Cardiac muscle cell (in vitro differentiated cells and primary cell): ENCODE data around the gene CDK14. TPM values are rescaled to one million over a fixed set of nuclear protein-coding genes. Genes with fewer than 3 reads are reported as not detected.
"Not testable (repeated sequence)": the region's sequence is repeated elsewhere in the genome, so short reads cannot be mapped to it uniquely, and the experiment has no call there.

Source experiments
- DNase-seq, 2 donors: peaks; one replicate each; pipeline versions ENCODE4 v3.0.0 to v3.0.0-alpha.2; 2010 to 2017; ENCODE audit warnings: low read depth in 1 of 2, low spot score in 1 of 2
- H3K27ac ChIP-seq: fragments of 200-600 bp; sonication (generic); 2 replicates; pipeline ENCODE4 v1.5.1; 2016
- H3K27me3 ChIP-seq: fragments of 200-600 bp; sonication (generic); 2 replicates; pipeline ENCODE4 v1.6.0; 2016; ENCODE audit warnings: control low read depth
- H3K36me3 ChIP-seq: fragments of 200-600 bp; sonication (generic); 2 replicates; pipeline ENCODE4 v1.5.1; 2016; ENCODE audit warnings: control low read depth
- H3K4me1 ChIP-seq: fragments of 200-600 bp; sonication (generic); 2 replicates; pipeline ENCODE4 v1.8.1; 2017; ENCODE audit warnings: low read depth, mild to moderate bottlenecking, mixed run types
- H3K4me3 ChIP-seq: fragments of 200-600 bp; sonication (generic); 2 replicates; pipeline ENCODE4 v1.5.1; 2016; ENCODE audit warnings: mild to moderate bottlenecking
- H3K9me3 ChIP-seq: fragments of 200-600 bp; sonication (generic); 2 replicates; pipeline ENCODE4 v1.5.1; 2017; ENCODE audit warnings: low read depth, mild to moderate bottlenecking, control low read depth
- polyA plus RNA-seq: library from polyadenylated mRNA; unstranded; fragments of >200 nt; fragmentation: Nextera tagmentation; extraction: Ambion mirVana; gene quantifications from 2 replicates; pipeline ENCODE4 v1.2.1, GENCODE V29; 2016
- total RNA-seq: library from RNA; depleted of rRNA; stranded (reverse); fragments of >200 nt; gene quantifications from 2 replicates; pipeline ENCODE4 v1.2.3, GENCODE V29; 2016
- TF ChIP-seq, protein P1 (sequence below): IDR thresholded peaks from 2 replicates; pipeline ENCODE4 v1.5.1; 2012; ENCODE audit warnings: low read depth, mild to moderate bottlenecking, low read length

Gene CDK14
- total and polyA plus RNA-seq, 2 experiments from 2014 or later, result 22.5 to 23.1 TPM

DNA sequence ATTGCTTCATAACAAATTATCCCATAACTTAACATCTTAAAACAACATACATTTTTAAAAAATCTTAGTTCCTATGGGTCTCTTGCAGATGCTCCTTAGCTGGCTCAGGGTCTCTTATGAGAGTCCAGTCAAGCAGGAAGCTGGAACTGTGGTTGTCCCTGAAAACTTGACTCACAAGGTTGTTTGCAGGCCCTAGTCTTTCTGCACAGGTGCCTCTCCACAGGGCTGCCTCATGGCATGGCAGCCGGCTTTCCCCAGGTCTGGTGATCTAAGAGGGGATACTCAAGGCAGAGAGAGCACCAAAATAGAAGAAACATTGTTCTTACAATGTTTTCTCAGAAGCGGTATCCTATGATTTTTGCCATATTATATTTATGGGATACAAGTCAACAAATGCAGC is 127.1 kb downstream of the CDK14 start:
- no peak for DNase-seq
- Histone ChIP-seq H3K27me3 (no peaks in the 10 kb centered on the region), H3K27ac (no peak overlapping the region), H3K4me3 (no peak overlapping the region), H3K9me3 (no peaks in the 10 kb centered on the region), H3K36me3 (no peaks in the 10 kb centered on the region), H3K4me1 (peaks cover 48% of the 10 kb centered on the region)
- TF ChIP-seq, protein P1, sequence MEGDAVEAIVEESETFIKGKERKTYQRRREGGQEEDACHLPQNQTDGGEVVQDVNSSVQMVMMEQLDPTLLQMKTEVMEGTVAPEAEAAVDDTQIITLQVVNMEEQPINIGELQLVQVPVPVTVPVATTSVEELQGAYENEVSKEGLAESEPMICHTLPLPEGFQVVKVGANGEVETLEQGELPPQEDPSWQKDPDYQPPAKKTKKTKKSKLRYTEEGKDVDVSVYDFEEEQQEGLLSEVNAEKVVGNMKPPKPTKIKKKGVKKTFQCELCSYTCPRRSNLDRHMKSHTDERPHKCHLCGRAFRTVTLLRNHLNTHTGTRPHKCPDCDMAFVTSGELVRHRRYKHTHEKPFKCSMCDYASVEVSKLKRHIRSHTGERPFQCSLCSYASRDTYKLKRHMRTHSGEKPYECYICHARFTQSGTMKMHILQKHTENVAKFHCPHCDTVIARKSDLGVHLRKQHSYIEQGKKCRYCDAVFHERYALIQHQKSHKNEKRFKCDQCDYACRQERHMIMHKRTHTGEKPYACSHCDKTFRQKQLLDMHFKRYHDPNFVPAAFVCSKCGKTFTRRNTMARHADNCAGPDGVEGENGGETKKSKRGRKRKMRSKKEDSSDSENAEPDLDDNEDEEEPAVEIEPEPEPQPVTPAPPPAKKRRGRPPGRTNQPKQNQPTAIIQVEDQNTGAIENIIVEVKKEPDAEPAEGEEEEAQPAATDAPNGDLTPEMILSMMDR, result no peak

DNA sequence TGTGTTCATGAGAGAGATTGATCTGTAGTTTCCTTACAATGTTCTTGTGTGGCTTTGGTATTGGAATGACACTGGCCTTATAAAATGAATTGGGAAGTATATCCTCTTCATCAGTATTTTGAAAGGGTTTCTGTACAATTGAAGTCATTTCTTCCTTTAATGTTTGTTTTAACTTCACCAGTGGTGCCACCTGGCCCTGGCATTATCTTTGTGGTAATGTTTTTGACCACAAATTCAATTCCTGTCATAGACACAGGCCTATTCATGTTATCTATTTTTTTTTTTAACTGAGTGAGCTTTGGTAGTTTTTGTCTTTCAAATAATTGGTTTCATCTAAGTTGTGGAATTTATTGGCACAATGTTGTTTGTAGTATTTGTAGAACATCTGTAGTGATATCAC is 127.7 kb downstream of the CDK14 start:
- no peaks in the 10 kb centered on the region for H3K36me3 ChIP-seq
- no peak overlapping the region for H3K4me3 ChIP-seq
- H3K27ac ChIP-seq, result no peak overlapping the region
- H3K9me3 ChIP-seq, result no peaks in the 10 kb centered on the region
- TF ChIP-seq, protein P1, result no peak
- H3K27me3 ChIP-seq, result no peaks in the 10 kb centered on the region
- peaks cover 48% of the 10 kb centered on the region for H3K4me1 ChIP-seq
- DNase-seq, result no peak

DNA sequence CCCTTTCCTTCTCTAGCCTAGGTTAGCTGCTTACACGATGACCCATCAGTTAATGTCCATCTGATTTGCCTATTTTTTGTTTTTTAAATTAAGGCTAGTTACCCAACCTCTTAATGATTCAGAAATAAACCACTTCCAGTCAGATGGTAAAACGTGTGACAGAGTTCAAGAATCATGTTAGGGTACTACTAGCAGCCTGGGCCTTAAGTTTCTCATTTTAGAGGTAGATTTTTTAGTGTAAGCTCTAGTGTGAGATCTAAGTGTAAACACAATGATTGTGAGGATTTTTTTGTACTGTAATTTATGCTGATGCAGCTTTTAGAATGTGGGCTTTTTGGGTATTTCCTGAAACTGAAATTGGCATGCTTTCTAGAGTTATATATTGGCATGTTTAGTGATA is 130.0 kb downstream of the CDK14 start:
- Histone ChIP-seq H3K9me3 (no peaks in the 10 kb centered on the region), H3K36me3 (no peaks in the 10 kb centered on the region), H3K27ac (peak overlapping the region; percentile 87), H3K4me3 (no peak overlapping the region), H3K27me3 (no peaks in the 10 kb centered on the region), H3K4me1 (peaks cover 30% of the 10 kb centered on the region)
- peak in 1 of 2 donors; percentile 22 for DNase-seq
- TF ChIP-seq, protein P1, result no peak

DNA sequence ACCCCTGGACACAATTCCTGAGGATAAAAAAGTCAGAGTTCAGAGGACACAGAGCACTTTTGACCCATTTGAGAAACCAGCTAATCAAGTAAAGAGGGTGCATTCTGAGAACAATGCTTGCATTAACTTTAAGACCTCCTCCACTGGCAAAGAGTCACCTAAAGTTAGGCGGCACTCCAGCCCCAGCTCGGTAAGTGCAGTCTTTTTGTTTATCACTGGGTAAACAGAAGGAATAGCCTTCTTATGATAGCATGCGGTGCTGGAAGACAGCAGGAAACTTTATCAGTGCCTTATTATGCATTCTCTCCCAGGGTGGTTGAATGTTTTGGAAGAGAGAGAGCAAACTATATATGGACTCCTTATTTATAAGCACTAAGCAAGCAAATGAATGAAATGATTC is 130.5 kb downstream of the CDK14 start:
- no peaks in the 10 kb centered on the region for H3K9me3 ChIP-seq
- H3K27me3 ChIP-seq, result no peaks in the 10 kb centered on the region
- DNase-seq, result peak; percentile 59 to 74
- TF ChIP-seq, protein P1, result no peak
- peaks cover 30% of the 10 kb centered on the region for H3K4me1 ChIP-seq
- H3K36me3 ChIP-seq, result no peaks in the 10 kb centered on the region
- peak overlapping the region; percentile 87 for H3K27ac ChIP-seq
- no peak overlapping the region for H3K4me3 ChIP-seq

DNA sequence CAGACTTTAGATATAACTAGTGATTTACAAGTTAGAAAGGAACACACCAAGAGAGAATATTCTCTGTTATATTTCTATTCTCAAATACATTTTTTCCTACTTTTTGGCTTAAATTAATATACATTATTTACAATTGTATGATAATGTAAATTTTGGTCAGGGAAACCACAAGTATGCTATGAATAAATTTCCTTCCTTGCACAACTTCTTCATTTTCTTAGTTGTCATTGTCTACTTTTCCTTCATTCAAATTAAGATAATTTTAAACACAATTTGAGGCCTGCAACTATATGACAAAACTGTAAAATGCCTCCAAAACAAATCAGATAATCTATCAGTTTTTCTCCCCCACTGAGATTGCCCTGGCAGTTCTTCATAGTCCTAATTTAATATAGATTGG is 131.3 kb downstream of the CDK14 start:
- no peak overlapping the region for H3K4me3 ChIP-seq
- TF ChIP-seq, protein P1, result no peak
- H3K4me1 ChIP-seq, result peaks cover 30% of the 10 kb centered on the region
- H3K27ac ChIP-seq, result peak overlapping the region; percentile 87
- no peaks in the 10 kb centered on the region for H3K27me3 ChIP-seq
- DNase-seq, result no peak
- H3K9me3 ChIP-seq, result no peaks in the 10 kb centered on the region
- no peaks in the 10 kb centered on the region for H3K36me3 ChIP-seq

DNA sequence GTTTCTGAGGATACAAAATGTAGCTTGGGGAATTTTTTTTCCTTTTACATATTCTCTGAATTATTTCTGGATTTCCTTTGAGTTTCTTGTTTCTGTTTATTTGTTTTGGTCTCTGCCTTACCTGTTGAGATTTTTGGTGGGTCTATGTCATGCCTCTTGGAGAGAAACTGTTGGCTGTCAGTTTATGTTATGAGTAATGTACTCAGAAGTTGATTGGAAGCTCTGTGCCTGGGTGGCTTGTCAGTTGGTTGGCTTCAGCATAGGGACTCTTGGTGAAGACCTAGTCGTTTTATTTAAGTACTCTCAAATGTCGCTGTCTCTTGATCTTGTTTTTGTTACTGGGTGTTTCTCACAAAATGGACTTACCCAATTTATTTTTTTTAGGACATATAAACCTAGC is 132.4 kb downstream of the CDK14 start:
- H3K4me3 ChIP-seq, result no peak overlapping the region
- DNase-seq, result no peak
- no peak overlapping the region for H3K27ac ChIP-seq
- peaks cover 30% of the 10 kb centered on the region for H3K4me1 ChIP-seq
- TF ChIP-seq, protein P1, result no peak
- no peaks in the 10 kb centered on the region for H3K36me3 ChIP-seq
- no peaks in the 10 kb centered on the region for H3K27me3 ChIP-seq
- no peaks in the 10 kb centered on the region for H3K9me3 ChIP-seq

DNA sequence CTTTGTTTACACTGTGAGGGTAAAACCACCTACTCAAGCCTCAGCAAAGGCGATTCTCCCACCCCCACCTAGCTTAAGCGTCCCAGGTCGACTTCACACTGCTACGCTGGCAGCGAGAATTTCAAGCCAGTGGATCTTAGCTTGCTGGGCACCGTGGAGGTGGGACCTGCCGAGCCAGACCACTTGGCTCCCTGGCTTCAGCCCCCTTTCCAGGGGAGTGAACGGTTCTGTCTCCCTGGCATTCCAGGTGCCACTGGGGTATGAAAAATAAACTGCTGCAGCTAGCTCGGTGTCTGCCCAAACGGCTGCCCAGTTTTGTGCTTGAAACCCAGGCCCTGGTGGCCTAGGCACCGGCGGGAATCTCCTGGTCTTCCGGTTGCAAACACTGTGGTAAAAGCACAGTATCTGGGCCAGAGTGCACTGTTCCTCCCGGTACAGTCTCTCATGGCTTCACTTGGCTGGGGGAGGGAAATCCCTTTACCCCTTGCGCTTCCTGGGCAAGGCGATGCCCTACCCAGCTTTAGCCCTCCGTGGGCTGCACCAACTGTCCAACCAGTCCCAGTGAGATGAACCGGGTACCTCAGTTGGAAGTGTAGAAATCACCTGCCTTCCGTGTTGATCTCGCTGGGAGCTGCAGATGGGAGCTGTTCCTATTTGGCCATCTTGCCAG is 139.6 kb downstream of the CDK14 start:
- not testable (repeated sequence) for DNase-seq

More for the DNA sequence above, 139.6 kb downstream of the CDK14 start:
- H3K4me1 ChIP-seq, H3K27ac ChIP-seq, H3K36me3 ChIP-seq, H3K9me3 ChIP-seq, H3K27me3 ChIP-seq, H3K4me3 ChIP-seq: not testable (repeated sequence)
